Stomach smooth muscle (tissue), 2 donors: Measurements from ENCODE around the gene RUNX2.

ENCODE experiments used
- H3K27ac ChIP-seq: one replicate; pipeline ENCODE4 v1.7.0; 2013; ENCODE audit warnings: mild to moderate bottlenecking, low read length, inconsistent platforms
- H3K27me3 ChIP-seq, 2 donors: one replicate each; pipeline ENCODE4 v1.7.0; 2013; ENCODE audit warnings: low read length in 2 of 2; ENCODE audit not compliant: insufficient read depth in 2 of 2, control insufficient read depth in 1 of 2
- H3K36me3 ChIP-seq, 2 donors: one replicate each; pipeline ENCODE4 v1.7.0; 2013; ENCODE audit warnings: low read length in 2 of 2; ENCODE audit not compliant: control insufficient read depth in 2 of 2, insufficient read depth in 2 of 2
- H3K4me1 ChIP-seq: one replicate; pipeline ENCODE4 v1.7.0; 2013; ENCODE audit warnings: low read length; ENCODE audit not compliant: control insufficient read depth, insufficient read depth
- H3K4me3 ChIP-seq, 2 donors: one replicate each; pipeline ENCODE4 v1.7.0; 2013; ENCODE audit warnings: low read length in 2 of 2
- H3K9ac ChIP-seq, 2 donors: one replicate each; pipeline ENCODE4 v1.7.0; 2013; ENCODE audit warnings: low read length in 2 of 2, mild to moderate bottlenecking in 1 of 2
- H3K9me3 ChIP-seq, 2 donors: one replicate each; pipeline ENCODE4 v1.7.0; 2013; ENCODE audit warnings: low read length in 2 of 2; ENCODE audit not compliant: control insufficient read depth in 2 of 2
- donor health status: healthy.
- donor health status: Pancreatic carcinoma.

RUNX2 gene

GRCh38 chr6:45619211-45619760, 291.2 kb downstream of the RUNX2 start:
- Histone ChIP-seq H3K4me1 (no peaks in the 10 kb centered on the region), H3K9me3 (no peaks in the 10 kb centered on the region), H3K27ac (no peak overlapping the region), H3K9ac (no peak overlapping the region), H3K27me3 (peaks cover 0 to 4% of the 10 kb centered on the region in 2 donors), H3K36me3 (no peaks in the 10 kb centered on the region), H3K4me3 (no peak overlapping the region)

GRCh38 chr6:45619994-45620471, 291.9 kb downstream of the RUNX2 start:
- H3K27me3 ChIP-seq = peaks cover 0 to 4% of the 10 kb centered on the region in 2 donors

GRCh38 chr6:45624228-45624627, 296.1 kb downstream of the RUNX2 start:
- no peaks in the 10 kb centered on the region for H3K36me3 ChIP-seq
- H3K9me3 ChIP-seq = no peaks in the 10 kb centered on the region
- no peaks in the 10 kb centered on the region for H3K27me3 ChIP-seq

More at GRCh38 chr6:45619994-45620471, 291.9 kb downstream of the RUNX2 start:
- no peaks in the 10 kb centered on the region for H3K4me1 ChIP-seq
- no peaks in the 10 kb centered on the region for H3K36me3 ChIP-seq
- H3K9me3 ChIP-seq = no peaks in the 10 kb centered on the region
- H3K27ac ChIP-seq = no peak overlapping the region
- no peak overlapping the region for H3K4me3 ChIP-seq
- no peak overlapping the region for H3K9ac ChIP-seq

GRCh38 chr6:45625191-45625664, 297.1 kb downstream of the RUNX2 start:
- Histone ChIP-seq H3K9ac (no peak overlapping the region), H3K27ac (no peak overlapping the region), H3K4me3 (no peak overlapping the region), H3K27me3 (no peaks in the 10 kb centered on the region), H3K9me3 (no peaks in the 10 kb centered on the region), H3K4me1 (no peaks in the 10 kb centered on the region), H3K36me3 (no peaks in the 10 kb centered on the region)

More at GRCh38 chr6:45624228-45624627, 296.1 kb downstream of the RUNX2 start:
- H3K4me1 ChIP-seq = no peaks in the 10 kb centered on the region
- no peak overlapping the region for H3K27ac ChIP-seq
- no peak overlapping the region for H3K9ac ChIP-seq
- no peak overlapping the region for H3K4me3 ChIP-seq

GRCh38 chr6:45626087-45626891, 298.2 kb downstream of the RUNX2 start:
- Histone ChIP-seq H3K27ac (no peak overlapping the region), H3K36me3 (no peaks in the 10 kb centered on the region)

GRCh38 chr6:45630314-45630713, 302.2 kb downstream of the RUNX2 start:
- Histone ChIP-seq H3K36me3 (no peaks in the 10 kb centered on the region), H3K27me3 (no peaks in the 10 kb centered on the region), H3K9ac (no peak overlapping the region), H3K9me3 (no peaks in the 10 kb centered on the region), H3K4me3 (no peak overlapping the region), H3K4me1 (no peaks in the 10 kb centered on the region), H3K27ac (no peak overlapping the region)

More at GRCh38 chr6:45626087-45626891, 298.2 kb downstream of the RUNX2 start:
- Histone ChIP-seq H3K27me3 (no peaks in the 10 kb centered on the region), H3K9ac (no peak overlapping the region), H3K4me1 (no peaks in the 10 kb centered on the region), H3K9me3 (no peaks in the 10 kb centered on the region), H3K4me3 (no peak overlapping the region)

- Histone ChIP-seq H3K4me1 (no peaks in the 10 kb centered on the region), H3K4me3 (no peak overlapping the region)
Observed at GRCh38 chr6:45630801-45631200, 302.7 kb downstream of the RUNX2 start.

GRCh38 chr6:45631396-45631795, 303.3 kb downstream of the RUNX2 start:
- no peaks in the 10 kb centered on the region for H3K9me3 ChIP-seq
- no peak overlapping the region for H3K4me3 ChIP-seq
- H3K27me3 ChIP-seq = no peaks in the 10 kb centered on the region
- H3K4me1 ChIP-seq = no peaks in the 10 kb centered on the region
- no peak overlapping the region for H3K27ac ChIP-seq
- no peak overlapping the region for H3K9ac ChIP-seq
- no peaks in the 10 kb centered on the region for H3K36me3 ChIP-seq

More at GRCh38 chr6:45630801-45631200, 302.7 kb downstream of the RUNX2 start:
- H3K9me3 ChIP-seq = no peaks in the 10 kb centered on the region
- H3K27me3 ChIP-seq = no peaks in the 10 kb centered on the region
- no peak overlapping the region for H3K9ac ChIP-seq
- no peak overlapping the region for H3K27ac ChIP-seq
- no peaks in the 10 kb centered on the region for H3K36me3 ChIP-seq

- no peaks in the 10 kb centered on the region for H3K4me1 ChIP-seq
- H3K27ac ChIP-seq = no peak overlapping the region
- no peaks in the 10 kb centered on the region for H3K27me3 ChIP-seq
- no peak overlapping the region for H3K9ac ChIP-seq
- no peaks in the 10 kb centered on the region for H3K36me3 ChIP-seq
- no peak overlapping the region for H3K4me3 ChIP-seq
- no peaks in the 10 kb centered on the region for H3K9me3 ChIP-seq
Observed at GRCh38 chr6:45633272-45633908, 305.3 kb downstream of the RUNX2 start.

- Histone ChIP-seq H3K9me3 (no peaks in the 10 kb centered on the region), H3K27ac (no peak overlapping the region), H3K36me3 (no peaks in the 10 kb centered on the region), H3K4me1 (no peaks in the 10 kb centered on the region), H3K27me3 (no peaks in the 10 kb centered on the region), H3K9ac (no peak overlapping the region), H3K4me3 (no peak overlapping the region)
Observed at GRCh38 chr6:45634231-45634630, 306.1 kb downstream of the RUNX2 start.
